HCT116 (cell line): Measurements from ENCODE around the gene PI4KA. TPM values are rescaled to one million over a fixed set of nuclear protein-coding genes. Genes with fewer than 3 reads are reported as not detected.

Experiments
- ATAC-seq: fragments of 200-7000 bp; cut with Tn5 transposase; 2 replicates; pipeline ENCODE4 v1.9.1; 2020; ENCODE audit warnings: mild to moderate bottlenecking, moderate library complexity
- BruUV-seq: library from RNA; stranded (reverse); fragments of 400-500 nt; replicated peaks from 2 replicates; lab custom pipeline; 2021; lab: Mats Ljungman, UMichigan
- CTCF ChIA-PET: fragments of 300-600 bp; sonication (Branson Sonifier 250); formaldehyde crosslinking; loops from one replicate; lab custom pipeline; 2021; ENCODE audit warnings: antibody characterized with exemption; lab: Charles Lee
- POLR2A ChIA-PET: fragments of 300-600, 350-600 bp; sonication (Branson Sonifier 250); formaldehyde crosslinking; loops from one replicate; lab custom pipeline; 2021; ENCODE audit warnings: antibody characterized with exemption; lab: Charles Lee
- RAD21 ChIA-PET, 2 experiments: fragments of 300-600 bp; sonication (Branson Sonifier 250); formaldehyde crosslinking; loops; one replicate each; lab custom pipeline; 2023; ENCODE audit warnings: low total read pairs in 2 of 2; ENCODE audit not compliant: uncharacterized antibody in 2 of 2, unreplicated experiment in 2 of 2, low non-redundant PET in 1 of 2; lab: Charles Lee
- DNase-seq: peaks from one replicate; pipeline ENCODE4 v3.0.0-alpha.2; 2010; ENCODE audit warnings: low read depth, low spot score
- H2AFZ ChIP-seq: fragments of 200-600 bp; shearing (Covaris generic), sonication (generic); 2 replicates; pipeline ENCODE4 v1.6.1; 2017; ENCODE audit warnings: low read depth, mixed run types, mixed read lengths, antibody characterized with exemption, low read length; ENCODE audit not compliant: poor library complexity, severe bottlenecking
- H3K27ac ChIP-seq: 2 replicates; pipeline ENCODE4 v1.5.1; 2012; ENCODE audit warnings: low read depth, low read length
- H3K27me3 ChIP-seq: fragments of 200-600 bp; sonication (generic); 2 replicates; pipeline ENCODE4 v1.6.1; 2016; ENCODE audit warnings: mixed run types, low read length, mixed read lengths; ENCODE audit not compliant: insufficient read depth
- H3K36me3 ChIP-seq, 2 experiments: fragments of 200-500 bp in 1 of 2; fragments of 200-600 bp in 1 of 2; sonication (Bioruptor generic) in 1 of 2; sonication (generic) in 1 of 2; 2 replicates each; pipeline versions ENCODE4 v1.5.1 to v1.6.1; 2014 to 2016; ENCODE audit warnings: low read length in 2 of 2, inconsistent platforms in 1 of 2, mixed read lengths in 1 of 2, mixed run types in 1 of 2; ENCODE audit not compliant: insufficient read depth in 2 of 2, control insufficient read depth in 1 of 2
- H3K4me1 ChIP-seq, 2 experiments: fragments of 200-600 bp in 1 of 2; sonication (generic) in 1 of 2; 2 replicates each; pipeline versions ENCODE4 v1.5.1 to v1.6.1; 2012 to 2017; ENCODE audit warnings: low read length in 2 of 2, inconsistent platforms in 1 of 2, mild to moderate bottlenecking in 1 of 2, mixed read lengths in 1 of 2, mixed run types in 1 of 2, moderate library complexity in 1 of 2; ENCODE audit not compliant: insufficient read depth in 2 of 2, control insufficient read depth in 1 of 2
- H3K4me2 ChIP-seq: fragments of 200-600 bp; sonication (generic); 2 replicates; pipeline ENCODE4 v1.6.1; 2017; ENCODE audit warnings: mixed run types, low read length, mixed read lengths
- H3K4me3 ChIP-seq, 2 experiments: fragments of 200-600 bp in 1 of 2; sonication (generic) in 1 of 2; replicated peaks in 1 of 2; 2 replicates each; pipeline ENCODE4 v1.5.1; 2011 to 2016; ENCODE audit warnings: low read length in 2 of 2, control low read depth in 1 of 2, low read depth in 1 of 2, mild to moderate bottlenecking in 1 of 2, mixed read lengths in 1 of 2, mixed run types in 1 of 2
- H3K79me2 ChIP-seq: fragments of 200-600 bp; sonication (generic); 2 replicates; pipeline ENCODE4 v1.6.1; 2017; ENCODE audit warnings: mild to moderate bottlenecking, mixed run types, low read length, moderate library complexity, mixed read lengths; ENCODE audit not compliant: insufficient read depth
- H3K9ac ChIP-seq: fragments of 200-600 bp; sonication (generic); 2 replicates; pipeline ENCODE4 v1.6.1; 2016; ENCODE audit warnings: low read length, mixed read lengths
- H3K9me2 ChIP-seq: fragments of 200-600 bp; sonication (generic), shearing (Covaris generic); 2 replicates; pipeline ENCODE4 v1.6.1; 2017; ENCODE audit warnings: mixed run types, mild to moderate bottlenecking, moderate library complexity; ENCODE audit not compliant: insufficient read depth
- H3K9me3 ChIP-seq, 2 experiments: fragments of 200-500 bp in 1 of 2; fragments of 200-600 bp in 1 of 2; sonication (Bioruptor generic) in 1 of 2; sonication (generic) in 1 of 2; 2 replicates each; pipeline ENCODE4 v1.6.1; 2014 to 2017; ENCODE audit warnings: low read length in 2 of 2, mixed read lengths in 2 of 2, inconsistent platforms in 1 of 2, low read depth in 1 of 2, mild to moderate bottlenecking in 1 of 2, mixed run types in 1 of 2, moderate library complexity in 1 of 2; ENCODE audit not compliant: control insufficient read depth in 1 of 2, insufficient read depth in 1 of 2
- H4K20me1 ChIP-seq: fragments of 200-600 bp; sonication (generic), shearing (Covaris generic); 2 replicates; pipeline ENCODE4 v1.6.1; 2017; ENCODE audit warnings: mixed run types, mild to moderate bottlenecking, moderate library complexity; ENCODE audit not compliant: insufficient read depth
- ATF3 ChIP-seq: IDR thresholded peaks from 2 replicates; pipeline ENCODE4 v1.6.1; 2012
- CBX3 ChIP-seq: IDR thresholded peaks from 2 replicates; pipeline ENCODE4 v1.6.1; 2012; ENCODE audit warnings: low read depth
- CEBPB ChIP-seq: IDR thresholded peaks from 2 replicates; pipeline ENCODE4 v1.6.1; 2012; ENCODE audit warnings: low read depth
- EZH2 ChIP-seq: fragments of 200-600 bp; sonication (generic); IDR thresholded peaks from 2 replicates; pipeline ENCODE4 v1.6.1; 2017; ENCODE audit warnings: antibody characterized with exemption, mixed run types
- EZH2phosphoT487 ChIP-seq: fragments of 200-600 bp; IDR thresholded peaks from 2 replicates; pipeline ENCODE4 v1.6.1; 2018; ENCODE audit warnings: antibody characterized with exemption, borderline replicate concordance
- POLR2AphosphoS5 ChIP-seq: IDR thresholded peaks from 2 replicates; pipeline ENCODE4 v1.6.1; 2011; ENCODE audit warnings: mild to moderate bottlenecking, low read depth, low read length, moderate library complexity
- SIN3A ChIP-seq: IDR thresholded peaks from 2 replicates; pipeline ENCODE4 v1.6.1; 2012; ENCODE audit warnings: low read depth
- SP1 ChIP-seq: IDR thresholded peaks from 2 replicates; pipeline ENCODE4 v1.6.1; 2012; ENCODE audit warnings: low read depth
- SRF ChIP-seq: IDR thresholded peaks from 2 replicates; pipeline ENCODE4 v1.6.1; 2012; ENCODE audit warnings: low read depth
- ZFX ChIP-seq: fragments of 450-650 bp; IDR thresholded peaks from 2 replicates; pipeline ENCODE4 v1.6.1; 2017
- intact Hi-C: fragments of 100-400 bp; cut with micrococcal nuclease; formaldehyde crosslinking; loops from 2 replicates; pipeline ENCODE4 v1.10.0; 2022
- total RNA-seq: library from RNA; stranded (reverse); gene quantifications from one replicate; pipeline ENCODE4 v1.2.1, GENCODE V29; 2021; ENCODE audit not compliant: unreplicated experiment

PI4KA gene
- total RNA-seq, 1 experiment from 2014 or later = 59.6 TPM

GRCh38 chr22:20834206-20834605 is 24.4 kb downstream of the PI4KA start:
- RAD21 ChIA-PET = no interaction called here
- no TSS peak for BruUV-seq
- H3K27ac ChIP-seq = no peak overlapping the region
- POLR2A ChIA-PET = no interaction called here
- TF ChIP-seq ZFX (no peak), SIN3A (no peak), POLR2AphosphoS5 (no peak), CBX3 (no peak), SRF (no peak), EZH2 (no peak)
- H3K9me2 ChIP-seq = no peaks in the 10 kb centered on the region
- no peaks in the 10 kb centered on the region for H3K79me2 ChIP-seq
- DNase-seq = no peak
- peaks cover 0 to 5% of the 10 kb centered on the region in 2 experiments; a peak in 2 of 4 replicates for H3K36me3 ChIP-seq
- H2AFZ ChIP-seq = no peak overlapping the region
- H3K9ac ChIP-seq = no peak overlapping the region
- H3K4me3 ChIP-seq = no peak overlapping the region
- H3K4me2 ChIP-seq = no peak overlapping the region
- no peaks in the 10 kb centered on the region for H4K20me1 ChIP-seq
- no peaks in the 10 kb centered on the region for H3K27me3 ChIP-seq
- intact Hi-C loops = no loop called here
- H3K4me1 ChIP-seq = no peaks in the 10 kb centered on the region
- CTCF ChIA-PET = no interaction called here
- H3K9me3 ChIP-seq = no peaks in the 10 kb centered on the region
- no peak for ATAC-seq

- H3K4me1 ChIP-seq = no peaks in the 10 kb centered on the region
- H3K27me3 ChIP-seq = no peaks in the 10 kb centered on the region
- intact Hi-C loops = no loop called here
- no peaks in the 10 kb centered on the region for H4K20me1 ChIP-seq
- no peaks in the 10 kb centered on the region for H3K9me2 ChIP-seq
- no peak overlapping the region for H2AFZ ChIP-seq
- peaks cover 0 to 5% of the 10 kb centered on the region in 2 experiments; a peak in 2 of 4 replicates for H3K36me3 ChIP-seq
- no TSS peak for BruUV-seq
- H3K9ac ChIP-seq = no peak overlapping the region
- ATAC-seq (no peak), DNase-seq (no peak)
- no peaks in the 10 kb centered on the region for H3K79me2 ChIP-seq
- H3K27ac ChIP-seq = no peak overlapping the region
- RAD21 ChIA-PET = no interaction called here
- H3K4me3 ChIP-seq = no peak overlapping the region
- CTCF ChIA-PET = no interaction called here
- H3K4me2 ChIP-seq = no peak overlapping the region
- TF ChIP-seq ZFX (no peak), CEBPB (no peak), EZH2phosphoT487 (no peak), EZH2 (no peak), ATF3 (no peak), SP1 (no peak), SRF (no peak)
- POLR2A ChIA-PET = no interaction called here
- no peaks in the 10 kb centered on the region for H3K9me3 ChIP-seq
Measured at GRCh38 chr22:20833225-20833665, 25.4 kb downstream of the PI4KA start.
